A673 (cell line): Measurements from ENCODE around the gene SNAP29. TPM values are rescaled to one million over a fixed set of nuclear protein-coding genes. Genes with fewer than 3 reads are reported as not detected.

Source experiments
- BruUV-seq: library from RNA; stranded (reverse); fragments of 400-500 nt; replicated peaks from 2 replicates; lab custom pipeline; 2021; lab: Mats Ljungman, UMichigan
- CTCF ChIA-PET: fragments of 300-600 bp; sonication (Branson Sonifier 250); formaldehyde crosslinking; loops from one replicate; lab custom pipeline; 2022; ENCODE audit warnings: antibody characterized with exemption; lab: Charles Lee
- POLR2A ChIA-PET: fragments of 300-600 bp; sonication (Branson Sonifier 250); formaldehyde crosslinking; loops from one replicate; lab custom pipeline; 2022; ENCODE audit warnings: antibody characterized with exemption; ENCODE audit not compliant: low non-redundant PET; lab: Charles Lee
- DNase-seq: peaks from one replicate; pipeline ENCODE4 v3.0.0-alpha.2; 2015; ENCODE audit warnings: low spot score
- H3K27ac ChIP-seq: fragments of 200-600 bp; sonication (generic); 2 replicates; pipeline ENCODE4 v1.5.1; 2016; ENCODE audit warnings: mixed run types, low read depth, mild to moderate bottlenecking, mixed read lengths, antibody characterized with exemption, low read length; ENCODE audit not compliant: poor library complexity, severe bottlenecking
- H3K27me3 ChIP-seq: fragments of 200-600 bp; sonication (generic); replicated peaks from 2 replicates; pipeline ENCODE4 v1.6.1; 2017; ENCODE audit warnings: mixed run types, low read depth, mild to moderate bottlenecking, mixed read lengths, antibody characterized with exemption, low read length; ENCODE audit not compliant: insufficient read depth, poor library complexity
- H3K36me3 ChIP-seq: fragments of 200-600 bp; sonication (generic); 2 replicates; pipeline ENCODE4 v1.6.1; 2016; ENCODE audit warnings: mixed run types, mild to moderate bottlenecking, mixed read lengths, antibody characterized with exemption, low read length; ENCODE audit not compliant: insufficient read depth, poor library complexity, severe bottlenecking
- H3K4me1 ChIP-seq: fragments of 200-600 bp; sonication (generic); 2 replicates; pipeline ENCODE4 v1.6.1; 2017; ENCODE audit warnings: mixed run types, mild to moderate bottlenecking, mixed read lengths, antibody characterized with exemption, low read length; ENCODE audit not compliant: insufficient read depth, poor library complexity, severe bottlenecking
- H3K4me3 ChIP-seq: fragments of 200-600 bp; sonication (generic); 2 replicates; pipeline ENCODE4 v1.5.1; 2016; ENCODE audit warnings: low read depth, mixed run types, mild to moderate bottlenecking, mixed read lengths, low read length; ENCODE audit not compliant: poor library complexity, severe bottlenecking
- H3K9me3 ChIP-seq: fragments of 200-600 bp; sonication (generic); 2 replicates; pipeline ENCODE4 v1.6.1; 2016; ENCODE audit warnings: mixed run types, low read depth, mild to moderate bottlenecking, mixed read lengths, antibody characterized with exemption, low read length; ENCODE audit not compliant: poor library complexity, severe bottlenecking
- EZH2 ChIP-seq: fragments of 200-600 bp; sonication (generic); IDR thresholded peaks from 2 replicates; pipeline ENCODE4 v1.6.1; 2017; ENCODE audit warnings: borderline replicate concordance, low read depth, mild to moderate bottlenecking, mixed read lengths, antibody characterized with exemption, low read length; ENCODE audit not compliant: poor library complexity, severe bottlenecking
- intact Hi-C: fragments of 100-400 bp; cut with micrococcal nuclease; formaldehyde crosslinking; loops from one replicate; pipeline ENCODE4 v1.10.0; 2022; ENCODE audit not compliant: unreplicated experiment
- total RNA-seq: library from RNA; stranded (reverse); gene quantifications from 2 replicates; pipeline ENCODE4 v1.2.3, GENCODE V29; 2021
- TF ChIP-seq, protein P1 (sequence below): fragments of 300-800, 200-600 bp; sonication (generic); conservative IDR thresholded peaks from 2 replicates; pipeline ENCODE4 v1.5.1; 2017; ENCODE audit warnings: low read depth, mild to moderate bottlenecking, antibody characterized with exemption, low read length, moderate library complexity, mixed read lengths

The SNAP29 gene
- total RNA-seq, 1 experiment from 2014 or later = 35.3 TPM

DNA sequence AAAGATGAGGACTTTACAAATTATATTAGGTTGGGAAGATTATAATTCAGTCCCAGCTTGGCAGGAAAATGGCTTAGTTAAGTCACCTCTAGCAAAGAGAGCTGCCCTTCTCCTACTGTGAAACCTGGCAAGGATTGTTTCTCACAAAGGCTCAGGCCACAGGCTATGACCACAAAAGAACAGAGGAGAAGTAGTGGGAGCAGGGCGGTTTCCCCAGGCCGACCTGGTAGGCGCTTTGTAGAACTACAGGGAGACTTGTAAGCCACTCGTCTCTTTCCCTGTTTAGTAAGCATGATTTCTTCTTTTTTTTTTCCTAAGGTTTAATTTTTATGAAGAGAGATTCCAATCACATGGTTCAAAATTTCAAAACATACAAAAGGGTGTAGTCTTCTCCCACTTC lies 4.6 kb downstream of the SNAP29 start:
- POLR2A ChIA-PET = no interaction called here
- no peaks in the 10 kb centered on the region for H3K36me3 ChIP-seq
- no peak overlapping the region for H3K27ac ChIP-seq
- BruUV-seq = no TSS peak
- no peaks in the 10 kb centered on the region for H3K9me3 ChIP-seq
- CTCF ChIA-PET = no interaction called here
- no peak for DNase-seq
- H3K4me1 ChIP-seq = no peaks in the 10 kb centered on the region
- no peak overlapping the region for H3K4me3 ChIP-seq
- no peak for TF ChIP-seq EZH2
- intact Hi-C loops = no loop called here
- no peaks in the 10 kb centered on the region for H3K27me3 ChIP-seq

DNA sequence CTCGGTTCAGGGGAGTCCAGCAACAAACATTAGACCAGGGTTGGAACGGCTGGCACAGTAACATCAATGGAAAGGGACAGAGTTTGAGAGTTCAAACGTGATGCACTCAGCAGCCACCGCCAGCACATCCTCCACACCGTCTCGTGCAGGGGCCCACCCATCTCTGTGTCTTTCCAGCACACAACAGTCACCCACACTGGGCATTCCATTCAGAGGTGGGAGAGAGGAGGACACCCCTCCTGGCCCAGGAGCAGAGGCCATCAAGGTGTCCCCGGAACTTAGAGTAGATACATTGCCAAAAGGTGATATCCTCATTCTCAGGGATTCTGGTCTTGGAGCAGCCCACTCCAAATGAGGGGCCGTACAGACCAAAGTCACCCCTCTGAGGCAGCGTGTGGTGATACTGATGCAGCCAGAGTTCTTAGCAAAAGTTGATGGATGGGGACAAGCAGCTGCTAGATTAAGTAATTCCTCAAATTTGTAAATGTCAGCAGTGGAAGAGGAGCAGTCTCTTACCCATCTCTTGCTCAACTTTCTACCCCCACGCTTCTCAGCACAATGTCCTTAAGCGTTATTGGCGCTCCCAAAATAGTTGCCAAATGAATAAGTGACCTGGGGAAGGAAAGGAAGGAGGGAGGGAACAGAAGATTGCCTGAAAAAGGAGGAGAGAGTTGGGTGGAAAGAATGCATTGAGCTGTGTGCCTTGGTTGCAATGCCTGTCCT lies 5.5 kb downstream of the SNAP29 start:
- intact Hi-C loops = no loop called here
- no TSS peak for BruUV-seq
- DNase-seq = no peak
- CTCF ChIA-PET = no interaction called here
- no peaks in the 10 kb centered on the region for H3K36me3 ChIP-seq
- H3K27me3 ChIP-seq = no peaks in the 10 kb centered on the region
- H3K4me3 ChIP-seq = no peak overlapping the region
- H3K27ac ChIP-seq = no peak overlapping the region
- no peaks in the 10 kb centered on the region for H3K4me1 ChIP-seq
- H3K9me3 ChIP-seq = no peaks in the 10 kb centered on the region
- POLR2A ChIA-PET = interaction anchor here (0.6 kb wide), 1 partner anchor 90 kb away, joined by 4 read pairs; no protein-coding TSS in a partner anchor
- TF ChIP-seq, protein P1, sequence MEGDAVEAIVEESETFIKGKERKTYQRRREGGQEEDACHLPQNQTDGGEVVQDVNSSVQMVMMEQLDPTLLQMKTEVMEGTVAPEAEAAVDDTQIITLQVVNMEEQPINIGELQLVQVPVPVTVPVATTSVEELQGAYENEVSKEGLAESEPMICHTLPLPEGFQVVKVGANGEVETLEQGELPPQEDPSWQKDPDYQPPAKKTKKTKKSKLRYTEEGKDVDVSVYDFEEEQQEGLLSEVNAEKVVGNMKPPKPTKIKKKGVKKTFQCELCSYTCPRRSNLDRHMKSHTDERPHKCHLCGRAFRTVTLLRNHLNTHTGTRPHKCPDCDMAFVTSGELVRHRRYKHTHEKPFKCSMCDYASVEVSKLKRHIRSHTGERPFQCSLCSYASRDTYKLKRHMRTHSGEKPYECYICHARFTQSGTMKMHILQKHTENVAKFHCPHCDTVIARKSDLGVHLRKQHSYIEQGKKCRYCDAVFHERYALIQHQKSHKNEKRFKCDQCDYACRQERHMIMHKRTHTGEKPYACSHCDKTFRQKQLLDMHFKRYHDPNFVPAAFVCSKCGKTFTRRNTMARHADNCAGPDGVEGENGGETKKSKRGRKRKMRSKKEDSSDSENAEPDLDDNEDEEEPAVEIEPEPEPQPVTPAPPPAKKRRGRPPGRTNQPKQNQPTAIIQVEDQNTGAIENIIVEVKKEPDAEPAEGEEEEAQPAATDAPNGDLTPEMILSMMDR = no peak
- TF ChIP-seq EZH2 = no peak

GRCh38 chr22:20865331-20865730 lies 6.5 kb downstream of the SNAP29 start:
- H3K27me3 ChIP-seq = no peaks in the 10 kb centered on the region
- DNase-seq = no peak
- POLR2A ChIA-PET = no interaction called here
- H3K9me3 ChIP-seq = no peaks in the 10 kb centered on the region
- no TSS peak for BruUV-seq
- peaks cover under 1% of the 10 kb centered on the region for H3K36me3 ChIP-seq
- intact Hi-C loops = no loop called here
- no peaks in the 10 kb centered on the region for H3K4me1 ChIP-seq
- CTCF ChIA-PET = interaction anchor here (0.6 kb wide), 1 partner anchor 944 kb away, joined by 5 read pairs; no protein-coding TSS in a partner anchor
- TF ChIP-seq EZH2 = no peak
- TF ChIP-seq, protein P1 = no peak
- no peak overlapping the region for H3K4me3 ChIP-seq
- no peak overlapping the region for H3K27ac ChIP-seq
